ENCODE results near the gene NF2. TPM values are rescaled to one million over a fixed set of nuclear protein-coding genes. Genes with fewer than 3 reads are reported as not detected.

The NF2 gene
- polyA plus RNA-seq, 3 donors = 7.7 to 15.5 (median 8.4) TPM

DNA sequence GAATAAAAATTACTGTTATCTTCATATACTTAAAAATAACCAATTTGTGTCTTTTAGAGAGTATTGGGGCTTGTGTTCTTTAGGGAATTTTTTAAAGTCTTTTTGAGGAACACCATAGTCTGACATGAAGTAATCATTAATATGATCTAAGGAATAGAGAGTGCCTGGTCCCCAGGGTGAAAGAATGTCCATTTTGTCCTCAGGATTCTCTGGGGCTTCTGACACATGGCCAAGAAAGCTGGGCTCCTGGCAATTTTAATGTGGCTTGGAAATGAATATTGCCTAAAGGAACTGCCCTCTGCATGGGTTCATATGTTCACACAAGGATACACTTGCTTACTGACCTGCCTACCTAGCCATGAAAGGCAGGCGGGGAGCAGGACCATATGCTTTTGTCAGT is 33.7 kb downstream of the NF2 start:
- Mint-ChIP-seq H3K36me3 (peaks cover 28 to 29% of the 10 kb centered on the region in 2 donors), H3K27ac (no peak overlapping the region), H3K9me3 (peaks cover 0 to 3% (median 0%) of the 10 kb centered on the region in 7 donors), H3K4me3 (no peak overlapping the region), H3K4me1 (peaks cover 37% of the 10 kb centered on the region), H3K27me3 (ENCODE audit: low read depth in 3 of 3) (peaks cover 0 to 2% (median 0%) of the 10 kb centered on the region in 3 donors)
- H4K20me1 ChIP-seq (ENCODE audit: insufficient read depth, low read length) = peaks cover 50% of the 10 kb centered on the region
- no peaks in the 10 kb centered on the region for H3K9me3 ChIP-seq (replicated peaks in 1 of 2; ENCODE audit: control insufficient read depth in 1 of 2, insufficient read depth in 1 of 2, low read length in 2 of 2)
- DNase-seq = no peak
- no peak overlapping the region for H3K4me3 ChIP-seq (replicated peaks in 1 of 3; ENCODE audit: low read depth in 2 of 3, low read length in 3 of 3)
- H3K27ac ChIP-seq (ENCODE audit: low read depth in 1 of 2, low read length in 2 of 2) = no peak overlapping the region
- H3K9ac ChIP-seq (ENCODE audit: insufficient read depth, low read length, poor library complexity, severe bottlenecking) = no peak overlapping the region
- H3K79me2 ChIP-seq (ENCODE audit: insufficient read depth, low read length) = peaks cover 46% of the 10 kb centered on the region
- TF ChIP-seq, protein P1, sequence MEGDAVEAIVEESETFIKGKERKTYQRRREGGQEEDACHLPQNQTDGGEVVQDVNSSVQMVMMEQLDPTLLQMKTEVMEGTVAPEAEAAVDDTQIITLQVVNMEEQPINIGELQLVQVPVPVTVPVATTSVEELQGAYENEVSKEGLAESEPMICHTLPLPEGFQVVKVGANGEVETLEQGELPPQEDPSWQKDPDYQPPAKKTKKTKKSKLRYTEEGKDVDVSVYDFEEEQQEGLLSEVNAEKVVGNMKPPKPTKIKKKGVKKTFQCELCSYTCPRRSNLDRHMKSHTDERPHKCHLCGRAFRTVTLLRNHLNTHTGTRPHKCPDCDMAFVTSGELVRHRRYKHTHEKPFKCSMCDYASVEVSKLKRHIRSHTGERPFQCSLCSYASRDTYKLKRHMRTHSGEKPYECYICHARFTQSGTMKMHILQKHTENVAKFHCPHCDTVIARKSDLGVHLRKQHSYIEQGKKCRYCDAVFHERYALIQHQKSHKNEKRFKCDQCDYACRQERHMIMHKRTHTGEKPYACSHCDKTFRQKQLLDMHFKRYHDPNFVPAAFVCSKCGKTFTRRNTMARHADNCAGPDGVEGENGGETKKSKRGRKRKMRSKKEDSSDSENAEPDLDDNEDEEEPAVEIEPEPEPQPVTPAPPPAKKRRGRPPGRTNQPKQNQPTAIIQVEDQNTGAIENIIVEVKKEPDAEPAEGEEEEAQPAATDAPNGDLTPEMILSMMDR (IDR thresholded peaks at IDR 0.05) = no peak
- peaks cover 24 to 28% of the 10 kb centered on the region in 2 donors for H3K4me1 ChIP-seq (ENCODE audit: control insufficient read depth in 1 of 2, insufficient read depth in 2 of 2, low read length in 2 of 2)
- H2AFZ ChIP-seq (ENCODE audit: insufficient read depth, low read depth, low read length, poor library complexity, severe bottlenecking) = no peak overlapping the region
- intact Hi-C loops (cut with micrococcal nuclease) = loop anchor here (10.0 kb wide), 1 partner anchor 368 kb away; no protein-coding TSS in a partner anchor
- 100% methylated on average over 1 of the region's 1 CpG for WGBS (ENCODE audit: insufficient coverage)
- H3K36me3 ChIP-seq (replicated peaks in 1 of 2; ENCODE audit: control insufficient read depth in 1 of 2, insufficient read depth in 2 of 2, low read length in 2 of 2) = peaks cover 10 to 37% of the 10 kb centered on the region in 2 donors
- no peak overlapping the region for H3K4me2 ChIP-seq (replicated peaks; ENCODE audit: extremely low read depth, low read length, poor library complexity, severe bottlenecking)
- H3K27me3 ChIP-seq (ENCODE audit: control insufficient read depth in 2 of 2, insufficient read depth in 2 of 2, low read length in 2 of 2) = no peaks in the 10 kb centered on the region

DNA sequence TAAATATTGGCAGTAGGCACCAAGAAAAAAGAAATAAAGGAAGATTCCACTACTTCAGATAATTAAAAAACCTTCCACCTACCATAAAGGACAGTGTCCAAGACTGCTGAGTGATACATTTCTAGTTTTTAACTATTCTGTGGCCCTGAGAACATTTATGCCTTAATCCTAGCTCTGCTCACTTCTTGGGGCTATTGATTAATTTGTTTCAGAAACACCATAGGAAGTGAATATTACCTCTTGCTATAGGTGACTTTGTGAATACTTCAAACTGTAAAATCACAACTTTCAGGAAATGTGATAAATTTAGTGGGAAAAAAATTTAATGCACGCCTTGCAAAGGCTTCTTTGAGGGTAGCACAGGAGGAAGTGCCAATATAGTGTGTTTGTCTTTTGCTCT is 35.2 kb downstream of the NF2 start:
- H3K9ac ChIP-seq (ENCODE audit: insufficient read depth, low read length, poor library complexity, severe bottlenecking) = no peak overlapping the region
- peaks cover 20 to 23% of the 10 kb centered on the region in 2 donors for H3K4me1 ChIP-seq (ENCODE audit: control insufficient read depth in 1 of 2, insufficient read depth in 2 of 2, low read length in 2 of 2)
- Mint-ChIP-seq H3K4me1 (peaks cover 25% of the 10 kb centered on the region), H3K4me3 (no peak overlapping the region), H3K9me3 (no peaks in the 10 kb centered on the region), H3K27me3 (ENCODE audit: low read depth in 3 of 3) (no peaks in the 10 kb centered on the region), H3K27ac (peak overlapping the region in 1 of 7 donors; percentile 12), H3K36me3 (peaks cover 38 to 40% of the 10 kb centered on the region in 2 donors)
- no peaks in the 10 kb centered on the region for H3K27me3 ChIP-seq (ENCODE audit: control insufficient read depth in 2 of 2, insufficient read depth in 2 of 2, low read length in 2 of 2)
- TF ChIP-seq, protein P1 (IDR thresholded peaks at IDR 0.05) = no peak
- no peak for DNase-seq
- no CpG with 5 or more reads among the region's 1 CpG for WGBS (ENCODE audit: insufficient coverage)
- intact Hi-C loops (cut with micrococcal nuclease) = loop anchor here (10.0 kb wide), 1 partner anchor 366 kb away; no protein-coding TSS in a partner anchor
- no peak overlapping the region for H3K4me2 ChIP-seq (replicated peaks; ENCODE audit: extremely low read depth, low read length, poor library complexity, severe bottlenecking)
- H3K9me3 ChIP-seq (replicated peaks in 1 of 2; ENCODE audit: control insufficient read depth in 1 of 2, insufficient read depth in 1 of 2, low read length in 2 of 2) = no peaks in the 10 kb centered on the region
- H3K79me2 ChIP-seq (ENCODE audit: insufficient read depth, low read length) = peaks cover 32% of the 10 kb centered on the region
- no peak overlapping the region for H3K27ac ChIP-seq (ENCODE audit: low read depth in 1 of 2, low read length in 2 of 2)
- peaks cover 35% of the 10 kb centered on the region for H4K20me1 ChIP-seq (ENCODE audit: insufficient read depth, low read length)
- no peak overlapping the region for H3K4me3 ChIP-seq (replicated peaks in 1 of 3; ENCODE audit: low read depth in 2 of 3, low read length in 3 of 3)
- H3K36me3 ChIP-seq (replicated peaks in 1 of 2; ENCODE audit: control insufficient read depth in 1 of 2, insufficient read depth in 2 of 2, low read length in 2 of 2) = peaks cover 20 to 45% of the 10 kb centered on the region in 2 donors
- no peak overlapping the region for H2AFZ ChIP-seq (ENCODE audit: insufficient read depth, low read depth, low read length, poor library complexity, severe bottlenecking)
